Stimulated activated naive CD8-positive, alpha-beta T cell treated with anti-CD3 and anti-CD28 coated beads, Interleukin-15, Interleukin-2, amounts not matched to agents 100 U/mL and 50 U/mL, for 24 hours (primary cell): ENCODE results near the gene PAF1.
A peak's percentile ranks its signal among the peaks of the same experiment; 100 is the strongest.

Source experiments
- ATAC-seq: fragments of 150-1000 bp; cut with Tn5 transposase; one replicate; pipeline ENCODE4 v1.10.0; 2021
- DNase-seq: peaks from one replicate; pipeline ENCODE4 v3.0.0; 2021

PAF1 gene

DNA sequence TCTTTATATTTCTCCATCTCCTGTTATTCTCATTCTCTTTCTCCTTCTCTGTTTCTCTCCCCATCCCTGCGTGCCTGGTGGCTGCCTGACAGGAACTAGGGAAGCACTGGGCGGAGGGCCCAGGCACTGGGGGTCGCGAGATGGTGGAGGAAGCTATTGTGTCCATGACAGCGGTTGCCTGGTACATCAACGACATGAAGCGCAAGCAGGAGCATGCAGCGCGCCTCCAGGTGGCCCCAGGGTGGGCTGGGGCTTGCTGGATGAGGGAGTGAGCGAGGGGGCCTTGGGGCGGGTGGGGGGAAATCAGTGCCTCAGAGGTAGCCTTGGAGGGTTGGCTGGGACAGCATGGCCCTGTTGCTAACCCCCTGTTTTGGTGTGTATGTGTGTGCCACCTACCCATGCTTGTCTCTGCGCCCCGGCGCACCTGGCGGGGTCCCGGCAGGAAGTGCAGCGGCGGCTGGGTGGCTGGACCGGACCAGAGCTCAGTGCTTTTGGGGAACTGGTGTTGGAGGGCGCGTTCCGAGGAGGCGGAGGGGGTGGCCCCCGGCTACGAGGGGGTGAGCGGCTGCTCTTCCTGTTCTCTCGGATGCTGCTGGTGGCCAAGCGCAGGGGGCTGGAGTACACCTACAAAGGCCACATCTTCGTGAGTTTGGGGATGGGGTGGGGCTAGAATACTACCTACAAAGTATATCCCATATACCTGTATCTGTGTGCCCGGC lies 26.7 kb upstream of the PAF1 start:
- DNase-seq (no peak), ATAC-seq (no peak)

DNA sequence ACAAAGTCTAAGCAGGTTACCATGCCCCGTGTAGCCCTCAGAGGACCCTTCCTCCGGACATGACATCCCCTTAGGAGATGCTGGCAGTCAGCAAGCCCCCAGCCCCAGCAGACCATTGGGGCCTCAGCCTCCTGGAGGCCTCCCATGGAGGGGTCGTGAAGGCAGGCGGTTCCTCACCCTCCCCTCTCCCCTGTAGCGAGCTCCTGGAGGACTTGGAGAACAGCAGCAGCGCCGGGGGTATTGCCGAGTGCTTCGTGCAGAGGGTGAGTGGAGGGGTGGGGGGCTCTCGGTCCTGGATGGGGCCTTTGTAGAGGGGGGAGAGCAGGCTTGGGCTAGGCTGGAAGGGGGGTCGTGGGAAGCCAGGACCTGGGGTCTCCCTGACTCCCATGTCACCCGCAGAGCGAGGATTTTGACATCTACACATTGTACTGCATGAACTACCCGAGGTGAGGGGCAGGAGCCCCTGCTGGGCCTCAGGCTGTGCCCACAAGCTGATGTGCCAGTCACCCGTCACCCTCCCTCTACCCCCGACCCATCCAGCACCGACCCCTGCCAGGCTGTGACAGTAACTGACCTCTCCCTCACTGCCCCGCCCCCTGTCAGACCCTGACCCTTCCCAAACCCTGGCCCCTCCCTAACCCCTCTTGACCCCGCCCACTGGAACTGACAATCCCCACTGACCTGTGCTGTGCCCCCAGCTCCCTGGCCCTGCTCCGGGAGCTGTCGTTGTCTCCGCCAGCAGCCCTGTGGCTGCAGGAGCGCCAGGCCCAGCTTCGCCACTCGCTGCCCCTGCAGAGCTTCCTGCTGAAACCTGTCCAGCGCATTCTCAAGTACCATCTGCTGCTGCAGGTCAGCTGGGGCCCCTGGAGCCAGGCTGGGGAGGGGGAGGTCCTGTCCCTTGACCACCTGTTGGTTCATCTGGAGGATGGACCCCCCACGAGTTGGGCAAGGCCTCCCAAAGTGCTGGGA lies 25.5 kb upstream of the PAF1 start:
- no peak for DNase-seq

DNA sequence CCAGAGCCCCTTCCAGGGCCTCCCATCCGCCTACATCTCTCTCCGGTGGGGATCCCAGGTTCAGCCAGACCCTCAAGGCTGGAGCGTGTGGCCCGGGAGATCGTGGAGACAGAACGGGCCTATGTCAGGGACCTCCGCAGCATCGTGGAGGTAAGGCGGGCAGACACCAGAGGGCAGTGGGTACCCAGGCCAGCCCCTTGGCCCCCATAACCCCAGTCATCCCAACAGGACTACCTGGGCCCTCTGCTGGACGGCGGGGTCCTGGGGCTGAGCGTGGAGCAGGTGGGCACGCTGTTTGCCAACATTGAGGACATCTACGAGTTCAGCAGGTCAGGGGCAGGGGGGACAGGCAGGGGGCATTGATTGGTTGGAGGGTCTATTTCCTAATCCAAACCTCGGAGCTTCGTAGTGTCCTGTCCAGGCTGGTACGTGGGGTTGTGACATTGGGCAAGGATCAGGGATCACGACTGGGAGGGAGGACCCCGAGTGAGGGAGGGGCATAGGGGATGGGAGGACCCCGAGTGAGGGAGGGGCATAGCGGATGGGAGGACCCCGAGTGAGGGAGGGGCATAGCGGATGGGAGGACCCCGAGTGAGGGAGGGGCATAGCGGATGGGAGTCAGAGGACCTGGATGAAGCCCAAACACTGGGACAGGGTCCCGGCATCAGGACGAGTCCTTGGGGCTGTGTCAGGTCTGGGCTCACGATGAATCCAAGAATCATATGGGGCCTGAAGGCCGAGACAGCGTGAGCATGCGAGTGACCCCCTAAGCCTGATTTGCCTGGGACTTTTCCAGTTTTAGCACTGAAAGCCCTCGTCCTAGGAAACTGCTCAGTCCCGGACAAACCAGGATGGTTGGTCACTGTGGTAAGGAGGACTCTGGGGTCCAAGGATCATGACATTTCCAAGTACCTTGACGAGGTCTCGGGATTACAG lies 24.5 kb upstream of the PAF1 start:
- ATAC-seq: no peak

More for the DNA sequence above, 25.5 kb upstream of the PAF1 start:
- ATAC-seq: no peak

DNA sequence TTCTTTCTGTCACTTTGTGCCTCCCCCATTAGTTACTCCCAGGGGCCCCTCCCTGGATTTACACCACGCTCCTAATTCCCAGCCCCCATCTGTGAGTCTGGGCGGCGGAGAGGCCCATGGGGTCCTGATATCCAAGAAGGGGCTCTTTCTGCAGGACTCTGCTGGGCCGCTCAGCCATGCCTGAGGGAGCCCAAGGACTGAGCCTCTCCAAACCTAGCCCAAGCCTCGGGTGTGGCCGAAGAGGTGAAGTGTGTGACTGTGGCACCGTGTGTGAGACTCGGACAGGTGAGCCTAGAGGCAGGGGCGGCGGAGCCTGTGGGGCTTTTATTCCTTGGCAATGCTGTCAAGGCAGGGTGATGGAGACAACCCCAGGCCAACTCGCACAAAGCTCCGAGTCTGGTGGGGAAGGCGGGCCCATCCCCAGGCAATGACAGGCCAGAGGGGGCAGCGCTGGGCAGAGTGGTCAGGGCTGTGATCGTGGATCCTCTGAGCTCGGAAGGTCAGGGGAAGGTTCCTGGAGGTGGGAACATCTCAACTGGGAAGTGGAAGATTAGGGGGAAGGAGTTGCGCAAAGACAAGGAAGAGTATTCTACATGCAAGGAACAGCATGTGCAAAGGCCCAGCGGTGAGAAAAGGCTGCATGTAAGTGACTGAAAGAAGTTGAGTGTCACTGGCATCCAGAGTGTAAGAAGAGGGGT lies 23.2 kb upstream of the PAF1 start:
- DNase-seq: no peak
- ATAC-seq: no peak

More for the DNA sequence above, 24.5 kb upstream of the PAF1 start:
- no peak for DNase-seq

GRCh38 chr19:39413272-39413910 lies 22.5 kb upstream of the PAF1 start:
- DNase-seq (no peak), ATAC-seq (no peak)

GRCh38 chr19:39412867-39413271 lies 22.0 kb upstream of the PAF1 start:
- ATAC-seq (no peak), DNase-seq (no peak)

- DNase-seq (peak; percentile 99), ATAC-seq (peak; percentile 76)
Measured at GRCh38 chr19:39412100-39412866, 21.4 kb upstream of the PAF1 start, which contains the start of gene PLEKHG2. PLEKHG2 (plus strand) TSS chr19:39412669; CDS start chr19:39414087, 1,418 bp downstream.

GRCh38 chr19:39411832-39412099 lies 20.9 kb upstream of the PAF1 start:
- DNase-seq: peak; percentile 91
- ATAC-seq: peak; percentile 51

DNA sequence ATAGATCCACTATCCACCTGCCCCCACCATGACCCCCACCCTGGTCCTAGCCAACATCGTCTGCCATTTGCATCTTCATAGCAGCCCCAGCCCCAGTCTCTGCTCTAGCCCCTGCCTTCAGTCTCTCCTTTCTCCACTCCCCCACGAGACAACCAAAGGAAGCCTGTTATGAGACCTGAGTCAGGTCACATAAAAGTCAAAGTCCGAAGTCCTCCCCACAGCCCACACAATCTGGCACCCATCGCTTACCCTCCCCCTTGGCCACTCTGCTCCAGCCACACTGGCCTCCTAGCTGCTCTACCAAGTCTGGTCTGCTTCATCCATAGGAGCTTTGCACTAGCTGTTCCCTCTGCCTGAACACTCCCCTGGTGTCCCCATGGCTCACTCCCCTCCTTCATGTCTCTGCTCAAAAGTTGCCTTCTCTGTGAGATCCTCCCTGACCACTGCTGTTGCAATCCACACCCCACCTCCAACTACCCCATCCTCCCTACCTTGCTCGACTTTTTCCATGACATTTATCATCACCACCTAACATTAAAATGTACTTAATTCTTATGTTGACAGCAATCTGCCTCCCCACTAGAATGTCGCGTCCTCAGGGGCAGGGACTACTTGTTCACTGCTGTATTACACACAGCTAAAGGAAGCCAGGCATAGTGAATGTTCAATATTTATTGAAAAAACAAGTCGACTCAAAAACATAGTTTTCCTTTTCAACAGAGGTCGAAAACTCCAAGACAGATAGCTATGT lies 20.4 kb upstream of the PAF1 start:
- ATAC-seq (no peak), DNase-seq (no peak)

- DNase-seq (no peak), ATAC-seq (no peak)
Measured at GRCh38 chr19:39410831-39411080, 19.9 kb upstream of the PAF1 start.

GRCh38 chr19:39410017-39410830 lies 19.3 kb upstream of the PAF1 start:
- ATAC-seq: peak; percentile 24
- DNase-seq: peak; percentile 79

DNA sequence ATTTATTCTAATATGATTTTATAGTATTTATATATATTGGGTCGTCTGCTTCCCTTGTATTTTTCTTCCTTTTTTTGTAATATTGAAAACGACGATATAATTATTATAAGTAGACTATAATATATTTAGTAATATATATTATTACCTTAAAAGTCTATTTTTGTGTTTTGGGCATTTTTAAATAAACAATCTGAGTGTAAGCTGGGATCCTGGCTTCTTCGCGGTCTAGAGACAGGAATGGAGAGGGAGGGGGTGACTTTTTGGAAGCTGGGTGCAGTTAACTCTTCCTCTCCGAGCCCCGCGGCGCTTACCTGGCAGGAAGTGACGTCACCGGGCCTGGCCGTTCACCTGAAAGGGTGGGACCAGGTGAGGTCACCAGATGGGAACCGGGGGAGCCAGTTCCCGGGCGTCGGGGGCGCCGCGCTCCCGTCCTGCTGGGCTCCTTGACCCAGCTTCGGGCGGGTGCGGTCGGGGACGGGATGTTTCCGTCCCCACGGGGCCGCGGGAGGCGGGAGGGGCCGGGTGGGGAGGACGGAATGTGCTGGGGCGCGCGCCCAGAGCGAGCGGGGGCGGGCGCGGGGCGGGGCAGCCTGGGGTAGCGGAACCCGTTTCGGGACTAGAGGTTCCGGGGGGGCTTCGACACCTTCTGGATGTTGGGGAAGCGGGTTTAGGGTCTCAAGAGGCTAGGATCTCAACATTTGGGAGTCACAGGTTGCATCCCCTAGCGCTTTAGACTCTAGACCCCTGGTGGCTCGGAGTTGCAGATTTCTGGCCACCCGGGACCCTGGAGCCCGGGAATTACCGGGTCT lies 18.5 kb upstream of the PAF1 start:
- DNase-seq: peak; percentile 83
- no peak for ATAC-seq

GRCh38 chr19:39408392-39409207 lies 17.7 kb upstream of the PAF1 start:
- ATAC-seq: no peak
- no peak for DNase-seq

- DNase-seq (peak; percentile 68), ATAC-seq (no peak)
Measured at GRCh38 chr19:39407660-39408391, 16.9 kb upstream of the PAF1 start.

DNA sequence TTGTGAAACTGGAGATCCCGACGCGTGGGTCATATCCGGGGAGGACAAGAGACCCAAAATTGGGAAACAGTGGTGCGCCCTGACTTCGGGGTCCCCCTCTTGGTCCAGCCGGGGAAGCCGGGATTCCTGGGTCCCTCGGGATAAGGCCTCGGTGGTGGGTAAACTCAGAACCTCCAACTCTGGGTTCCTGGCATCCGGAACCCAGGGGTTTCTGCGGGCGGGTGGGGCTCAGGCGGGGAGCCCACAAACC lies 16.4 kb upstream of the PAF1 start:
- ATAC-seq (no peak), DNase-seq (no peak)

DNA sequence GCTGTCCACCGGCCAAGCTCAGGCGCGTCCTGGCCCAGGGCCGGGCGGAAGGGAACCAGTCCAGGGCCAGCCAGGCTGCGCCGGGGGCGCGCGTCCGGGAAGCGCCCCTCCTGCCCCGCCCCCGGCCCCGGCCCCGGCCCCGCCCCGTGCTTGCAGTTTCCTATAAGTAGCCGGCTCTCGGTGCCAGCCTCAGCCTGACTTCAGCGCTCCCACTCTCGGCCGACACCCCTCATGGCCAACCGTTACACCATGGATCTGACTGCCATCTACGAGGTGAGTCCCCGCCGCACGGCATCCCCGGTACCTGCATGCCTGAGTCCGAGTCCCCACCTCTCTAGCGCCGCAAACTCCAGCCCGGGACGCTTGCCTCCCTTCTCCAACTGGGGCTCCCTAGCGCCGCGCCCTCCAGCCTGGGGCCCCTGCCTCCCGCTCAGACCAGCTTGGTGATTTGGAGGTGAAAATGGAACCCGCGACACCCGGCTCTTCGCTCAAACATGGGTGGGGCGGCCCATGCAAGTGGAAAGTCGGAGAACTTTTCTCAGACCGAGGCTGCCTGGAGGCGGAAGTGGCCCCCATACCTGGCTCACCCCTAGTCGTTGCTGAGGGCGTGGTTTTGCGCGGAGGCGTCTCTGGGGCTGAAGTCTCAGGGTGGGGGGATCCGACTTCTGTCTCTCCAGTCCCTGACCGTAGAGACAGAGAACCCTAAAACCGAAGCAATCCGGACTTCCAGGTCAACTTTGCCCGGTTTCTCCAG lies 15.9 kb upstream of the PAF1 start, which contains the start of gene ZFP36:
Gene ZFP36, plus strand, starts transcription at position 192 of the 754 bp plus-strand sequence. Its CDS starts 58 bp downstream, at position 250.
- DNase-seq: peak; percentile 91

More for the DNA sequence above, 15.9 kb upstream of the PAF1 start, which contains the start of gene ZFP36:
- peak; percentile 33 for ATAC-seq
